OCI-LY7 (cell line): ENCODE results near the gene SLC30A7. TPM values are rescaled to one million over a fixed set of nuclear protein-coding genes. Genes with fewer than 3 reads are reported as not detected.

Experiments
- BruUV-seq: library from RNA; stranded (reverse); fragments of 400-500 nt; replicated peaks from 2 replicates; lab custom pipeline; 2021; lab: Mats Ljungman, UMichigan
- CTCF ChIA-PET: fragments of 300-600 bp; sonication (Branson Sonifier 250); formaldehyde crosslinking; loops from one replicate; lab custom pipeline; 2022; ENCODE audit warnings: antibody characterized with exemption; ENCODE audit not compliant: unreplicated experiment; lab: Charles Lee
- POLR2A ChIA-PET: fragments of 300-600 bp; sonication (Branson Sonifier 250); formaldehyde crosslinking; loops from one replicate; lab custom pipeline; 2022; ENCODE audit warnings: antibody characterized with exemption; lab: Charles Lee
- DNase-seq: peaks from one replicate; pipeline ENCODE4 v3.0.0-alpha.2; 2015; ENCODE audit warnings: low spot score
- H2AFZ ChIP-seq: fragments of 200-600 bp; sonication (generic), shearing (Covaris generic); 2 replicates; pipeline ENCODE4 v1.6.1; 2014; ENCODE audit warnings: mild to moderate bottlenecking, antibody characterized with exemption, low read length, moderate library complexity
- H3K27ac ChIP-seq: fragments of 200-600 bp; sonication (generic); 2 replicates; pipeline ENCODE4 v1.5.1; 2014; ENCODE audit warnings: mixed run types, low read depth, mild to moderate bottlenecking, moderate library complexity, low read length, inconsistent platforms; ENCODE audit not compliant: poor library complexity, severe bottlenecking
- H3K36me3 ChIP-seq: fragments of 200-600 bp; sonication (generic); 2 replicates; pipeline ENCODE4 v1.6.1; 2014; ENCODE audit warnings: mild to moderate bottlenecking, antibody characterized with exemption, low read length, moderate library complexity, mixed read lengths; ENCODE audit not compliant: insufficient read depth
- H3K4me1 ChIP-seq: fragments of 200-600 bp; sonication (generic); 2 replicates; pipeline ENCODE4 v1.5.1; 2014; ENCODE audit warnings: mild to moderate bottlenecking, low read length; ENCODE audit not compliant: insufficient read depth, poor library complexity, severe bottlenecking
- H3K4me2 ChIP-seq: fragments of 200-600 bp; sonication (generic); 2 replicates; pipeline ENCODE4 v1.6.1; 2014; ENCODE audit warnings: mild to moderate bottlenecking, low read length
- H3K4me3 ChIP-seq: fragments of 200-600 bp; sonication (generic); 2 replicates; pipeline ENCODE4 v1.5.1; 2014; ENCODE audit warnings: mild to moderate bottlenecking, low read depth, low read length; ENCODE audit not compliant: poor library complexity, severe bottlenecking
- H3K79me2 ChIP-seq: fragments of 200-600 bp; sonication (generic); 2 replicates; pipeline ENCODE4 v1.6.1; 2016; ENCODE audit warnings: low read depth, mild to moderate bottlenecking, low read length, moderate library complexity, mixed read lengths; ENCODE audit not compliant: insufficient read depth
- H3K9me2 ChIP-seq: fragments of 200-600 bp; sonication (generic); 2 replicates; pipeline ENCODE4 v1.6.1; 2016; ENCODE audit warnings: mild to moderate bottlenecking, low read length, mixed read lengths; ENCODE audit not compliant: insufficient read depth
- H3K9me3 ChIP-seq: fragments of 200-600 bp; sonication (generic); 2 replicates; pipeline ENCODE4 v1.6.1; 2014; ENCODE audit warnings: mild to moderate bottlenecking, mixed run types, low read length, mixed read lengths
- H4K20me1 ChIP-seq: fragments of 200-600 bp; sonication (generic); 2 replicates; pipeline ENCODE4 v1.6.1; 2014; ENCODE audit warnings: mild to moderate bottlenecking, antibody characterized with exemption, low read length, moderate library complexity, mixed read lengths; ENCODE audit not compliant: insufficient read depth
- CTCF ChIP-seq: fragments of 200-600 bp; sonication (generic); conservative IDR thresholded peaks from 2 replicates; pipeline ENCODE4 v1.5.1; 2014; ENCODE audit warnings: mild to moderate bottlenecking, antibody characterized with exemption, low read length, moderate library complexity, mixed read lengths
- EZH2phosphoT487 ChIP-seq: fragments of 200-600 bp; sonication (generic); IDR thresholded peaks from 2 replicates; pipeline ENCODE4 v1.6.1; 2018; ENCODE audit warnings: low read depth, borderline replicate concordance, mild to moderate bottlenecking, mixed run types, antibody characterized with exemption, low read length, moderate library complexity, mixed read lengths
- intact Hi-C: fragments of 100-400 bp; cut with micrococcal nuclease; formaldehyde crosslinking; loops from one replicate; pipeline ENCODE4 v1.10.0; 2022; ENCODE audit not compliant: unreplicated experiment
- total RNA-seq, 2 experiments: library from RNA; depleted of rRNA in 1 of 2; stranded (reverse); fragments of >200 nt in 1 of 2; shearing (Covaris generic) in 1 of 2; gene quantifications; 2 replicates each; pipeline ENCODE4 v1.2.3, GENCODE V29; 2014 to 2022

The SLC30A7 gene
- total RNA-seq, 2 experiments from 2014 or later = 8.6 to 15.3 TPM

GRCh38 chr1:101003012-101003650 lies 107.2 kb downstream of the SLC30A7 start:
- Histone ChIP-seq H4K20me1 (0 out of 2 replicates have a peak, but pooled peaks cover 4% of the 10 kb centered on the region), H3K36me3 (peaks cover 72% of the 10 kb centered on the region), H3K9me2 (no peaks in the 10 kb centered on the region), H2AFZ (no peak overlapping the region), H3K4me3 (no peak overlapping the region), H3K27ac (no peak overlapping the region), H3K9me3 (no peaks in the 10 kb centered on the region), H3K4me1 (peaks cover 8% of the 10 kb centered on the region), H3K79me2 (no peaks in the 10 kb centered on the region), H3K4me2 (no peak overlapping the region)
- no TSS peak for BruUV-seq
- no peak for DNase-seq
- CTCF ChIA-PET = no interaction called here
- POLR2A ChIA-PET = interaction anchor here (0.5 to 2.6 kb wide), 7 partner anchors 10 to 276 kb away, joined by 3 to 9 read pairs (median 4); no protein-coding TSS in a partner anchor
- intact Hi-C loops = no loop called here
- TF ChIP-seq EZH2phosphoT487 (no peak), CTCF (no peak)

GRCh38 chr1:101004061-101004460 lies 108.2 kb downstream of the SLC30A7 start:
- DNase-seq = no peak
- no TSS peak for BruUV-seq
- Histone ChIP-seq H3K9me3 (no peaks in the 10 kb centered on the region), H3K4me1 (peaks cover 8% of the 10 kb centered on the region), H3K4me3 (no peak overlapping the region), H3K27ac (no peak overlapping the region), H3K9me2 (no peaks in the 10 kb centered on the region), H3K79me2 (no peaks in the 10 kb centered on the region), H2AFZ (no peak overlapping the region), H3K36me3 (peaks cover 72% of the 10 kb centered on the region), H3K4me2 (no peak overlapping the region), H4K20me1 (0 out of 2 replicates have a peak, but pooled peaks cover 4% of the 10 kb centered on the region)
- ChIA-PET CTCF (no interaction called here), POLR2A (interaction anchor here (1.0 to 2.6 kb wide), 4 partner anchors 9 to 24 kb away, joined by 3 to 9 read pairs (median 6); no protein-coding TSS in a partner anchor)
- TF ChIP-seq CTCF (no peak), EZH2phosphoT487 (no peak)
- intact Hi-C loops = no loop called here

DNA sequence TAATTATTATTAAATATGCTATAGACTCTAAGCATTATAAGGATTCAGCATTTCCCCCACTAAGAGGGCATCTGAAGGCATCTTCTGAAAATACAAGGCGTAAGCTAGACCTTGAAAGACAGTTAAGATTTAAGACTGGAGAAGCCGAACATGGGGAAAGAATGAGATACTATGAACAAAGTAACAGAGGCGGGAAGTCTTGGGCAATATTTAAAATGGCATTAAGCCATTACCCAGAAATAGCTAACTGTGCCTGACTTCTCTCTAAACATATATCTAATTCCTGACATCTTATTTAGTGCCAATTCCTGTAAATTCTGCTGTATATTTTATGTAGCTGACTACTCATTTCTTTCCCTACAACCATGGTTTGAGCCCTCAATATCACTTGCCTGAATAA lies 108.8 kb downstream of the SLC30A7 start:
- H3K4me1 ChIP-seq = peaks cover 8% of the 10 kb centered on the region
- no peak overlapping the region for H3K4me3 ChIP-seq
- DNase-seq = no peak
- no peaks in the 10 kb centered on the region for H3K79me2 ChIP-seq
- ChIA-PET CTCF (no interaction called here), POLR2A (interaction anchor here (0.6 to 2.6 kb wide), 4 partner anchors 9 to 572 kb away, joined by 3 to 9 read pairs (median 3); no protein-coding TSS in a partner anchor)
- H3K9me2 ChIP-seq = no peaks in the 10 kb centered on the region
- H3K4me2 ChIP-seq = no peak overlapping the region
- no TSS peak for BruUV-seq
- intact Hi-C loops = no loop called here
- H3K36me3 ChIP-seq = peaks cover 73% of the 10 kb centered on the region
- no peak overlapping the region for H3K27ac ChIP-seq
- H4K20me1 ChIP-seq = 0 out of 2 replicates have a peak, but pooled peaks cover 4% of the 10 kb centered on the region
- H2AFZ ChIP-seq = no peak overlapping the region
- H3K9me3 ChIP-seq = no peaks in the 10 kb centered on the region
- TF ChIP-seq CTCF (no peak), EZH2phosphoT487 (no peak)
